Epithelial cell of esophagus (primary cell): ENCODE measurements around the gene BLID.

Experiments
- DNase-seq: peaks from one replicate; pipeline ENCODE4 v3.0.0; 2010; ENCODE audit warnings: low read depth
- H3K4me3 ChIP-seq: 2 replicates; pipeline ENCODE4 v1.5.1; 2011; ENCODE audit warnings: mild to moderate bottlenecking, low read length, control low read depth
- TF ChIP-seq, protein P1 (sequence below): IDR thresholded peaks from 2 replicates; pipeline ENCODE4 v1.5.1; 2011; ENCODE audit warnings: low read depth, mild to moderate bottlenecking, low read length, control low read depth, inconsistent platforms; ENCODE audit not compliant: insufficient read depth; ENCODE audit errors: missing control alignments

Gene BLID, protein sequence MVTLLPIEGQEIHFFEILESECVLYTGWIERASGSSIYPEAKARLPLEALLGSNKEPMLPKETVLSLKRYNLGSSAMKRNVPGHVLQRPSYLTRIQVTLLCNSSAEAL

DNA sequence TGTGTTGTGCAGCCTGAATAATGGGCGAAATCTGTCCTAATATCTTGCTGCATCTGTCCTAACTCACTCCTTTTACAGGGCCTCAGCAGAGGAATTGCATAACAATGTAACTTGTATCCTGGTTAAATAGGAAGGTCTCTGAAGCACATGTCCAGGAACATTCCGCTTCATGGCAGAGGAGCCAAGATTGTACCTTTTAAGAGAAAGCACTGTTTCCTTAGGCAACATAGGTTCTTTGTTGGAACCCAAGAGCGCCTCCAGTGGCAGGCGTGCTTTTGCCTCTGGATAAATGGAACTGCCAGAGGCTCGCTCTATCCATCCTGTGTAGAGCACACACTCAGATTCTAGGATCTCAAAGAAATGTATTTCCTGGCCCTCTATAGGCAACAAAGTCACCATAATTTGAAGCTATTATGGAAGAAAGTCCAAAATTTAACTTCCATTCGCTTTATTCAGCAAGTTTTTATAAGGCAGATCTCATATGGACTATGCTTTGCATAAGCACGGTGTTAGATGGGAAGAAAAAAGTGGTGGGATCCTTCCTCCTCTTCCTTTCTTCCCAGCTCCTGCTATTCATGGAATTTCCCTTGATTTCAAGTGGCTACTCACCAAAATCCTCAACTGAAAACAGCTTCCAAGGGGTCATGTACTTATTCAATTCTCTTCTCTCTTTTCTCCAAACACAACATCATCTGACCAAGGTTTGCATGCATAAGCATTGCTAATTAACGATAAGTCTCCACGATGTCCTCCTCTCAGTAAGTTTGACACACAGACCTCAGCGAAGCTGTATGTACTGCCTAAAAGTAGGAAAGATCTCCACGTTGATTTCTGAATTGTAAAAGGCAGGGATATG, at the start of gene BLID:
Gene BLID (minus strand): TSS at position 692 of the 856 bp plus-strand sequence. CDS start 293 bp downstream, at position 399.
- TF ChIP-seq, protein P1, sequence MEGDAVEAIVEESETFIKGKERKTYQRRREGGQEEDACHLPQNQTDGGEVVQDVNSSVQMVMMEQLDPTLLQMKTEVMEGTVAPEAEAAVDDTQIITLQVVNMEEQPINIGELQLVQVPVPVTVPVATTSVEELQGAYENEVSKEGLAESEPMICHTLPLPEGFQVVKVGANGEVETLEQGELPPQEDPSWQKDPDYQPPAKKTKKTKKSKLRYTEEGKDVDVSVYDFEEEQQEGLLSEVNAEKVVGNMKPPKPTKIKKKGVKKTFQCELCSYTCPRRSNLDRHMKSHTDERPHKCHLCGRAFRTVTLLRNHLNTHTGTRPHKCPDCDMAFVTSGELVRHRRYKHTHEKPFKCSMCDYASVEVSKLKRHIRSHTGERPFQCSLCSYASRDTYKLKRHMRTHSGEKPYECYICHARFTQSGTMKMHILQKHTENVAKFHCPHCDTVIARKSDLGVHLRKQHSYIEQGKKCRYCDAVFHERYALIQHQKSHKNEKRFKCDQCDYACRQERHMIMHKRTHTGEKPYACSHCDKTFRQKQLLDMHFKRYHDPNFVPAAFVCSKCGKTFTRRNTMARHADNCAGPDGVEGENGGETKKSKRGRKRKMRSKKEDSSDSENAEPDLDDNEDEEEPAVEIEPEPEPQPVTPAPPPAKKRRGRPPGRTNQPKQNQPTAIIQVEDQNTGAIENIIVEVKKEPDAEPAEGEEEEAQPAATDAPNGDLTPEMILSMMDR: peak; percentile 80
- peak; percentile 57 for DNase-seq
- no peak within 1 kb of the TSS for H3K4me3 ChIP-seq

DNA sequence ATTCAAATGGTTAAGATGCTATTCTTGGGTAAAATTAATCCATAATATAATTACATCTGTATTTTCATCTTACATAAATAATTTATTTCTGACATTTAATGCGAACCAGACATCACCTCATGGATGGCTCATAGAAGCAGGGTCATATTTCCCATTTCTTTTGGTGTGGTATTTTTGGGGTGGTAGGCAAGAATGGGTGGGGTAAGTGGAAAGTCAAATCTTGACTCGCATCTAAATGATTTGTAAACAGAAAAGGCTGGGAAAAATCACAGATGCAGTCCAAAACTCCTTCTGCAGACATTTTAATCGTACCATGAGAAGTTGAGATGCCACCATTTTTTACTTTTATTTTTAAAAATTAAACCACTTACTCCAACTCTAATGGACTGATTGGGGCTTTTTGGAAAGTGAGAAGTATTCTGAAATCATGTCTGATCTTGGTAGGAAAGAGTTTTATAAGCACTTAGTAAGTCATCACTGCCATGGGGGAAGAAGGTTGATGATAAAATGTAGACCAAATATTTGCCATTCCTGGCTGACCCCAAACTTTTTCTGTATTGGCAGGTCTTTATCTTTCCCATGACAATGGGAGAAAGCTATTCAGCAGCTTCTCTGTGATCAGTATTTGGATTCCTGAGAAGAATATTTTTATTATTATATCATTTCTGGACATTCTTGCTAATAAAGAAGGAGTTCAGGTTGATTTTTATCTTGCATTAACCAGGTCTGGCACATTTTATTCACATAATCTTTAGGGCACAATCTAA, 47.2 kb upstream of the BLID start:
- no peak overlapping the region for H3K4me3 ChIP-seq
- DNase-seq: no peak
- TF ChIP-seq, protein P1: no peak

DNA sequence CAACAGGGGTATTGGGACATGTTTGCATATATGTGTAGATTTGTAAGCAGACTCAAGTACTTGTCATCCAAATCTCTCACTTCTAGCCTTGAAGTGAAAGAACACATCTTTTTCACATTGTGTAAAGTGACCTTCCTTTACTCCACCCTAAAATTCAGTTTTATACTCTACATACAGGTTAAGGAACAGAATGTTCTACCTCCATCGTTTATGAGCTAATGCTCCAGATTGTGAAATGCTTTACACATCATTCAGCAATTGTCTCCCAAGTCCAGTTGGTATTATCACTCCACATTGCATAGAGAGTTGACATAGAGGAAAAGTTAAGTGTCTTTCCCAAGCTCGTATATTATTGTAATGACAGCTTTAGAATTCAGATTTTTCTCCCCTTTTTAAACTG, 46.1 kb upstream of the BLID start:
- peak; percentile 81 for DNase-seq
- TF ChIP-seq, protein P1: no peak
- H3K4me3 ChIP-seq: no peak overlapping the region

DNA sequence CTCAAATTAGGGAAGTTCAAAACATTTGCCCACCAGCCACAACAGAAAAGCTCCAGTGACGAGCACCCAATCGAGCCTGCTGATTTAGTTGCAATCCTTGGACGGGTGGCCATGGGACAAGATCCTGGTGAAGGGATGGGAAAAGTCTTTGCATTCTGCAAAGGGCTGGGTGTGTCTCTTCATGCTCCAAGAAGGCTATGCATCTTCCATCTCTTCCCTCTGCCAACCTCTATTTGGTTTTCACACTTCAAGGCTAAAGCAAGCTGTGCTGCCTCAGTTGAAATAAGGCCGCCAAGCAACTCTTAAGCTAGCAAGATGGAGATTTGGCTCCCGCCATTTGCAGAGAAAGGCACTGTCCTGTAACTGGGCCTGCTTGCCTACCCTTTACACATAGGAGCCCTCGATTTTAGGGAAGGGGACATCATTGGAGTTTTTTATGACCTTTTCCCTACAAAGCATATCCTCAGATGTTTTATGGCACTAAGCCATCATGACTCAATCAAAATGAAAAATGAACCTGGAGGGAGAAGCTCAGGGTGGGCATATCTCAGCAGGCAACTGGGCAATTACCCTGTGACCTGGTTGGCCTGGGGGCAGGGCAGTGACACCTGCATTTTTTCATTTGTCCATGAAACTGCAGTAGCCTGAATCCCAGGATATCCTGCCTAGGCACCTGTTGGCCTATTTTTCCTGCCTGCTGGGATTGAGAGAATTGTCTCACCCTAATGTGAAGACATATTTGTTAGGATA, 45.0 kb upstream of the BLID start:
- DNase-seq: no peak
- no peak overlapping the region for H3K4me3 ChIP-seq
- TF ChIP-seq, protein P1: no peak

DNA sequence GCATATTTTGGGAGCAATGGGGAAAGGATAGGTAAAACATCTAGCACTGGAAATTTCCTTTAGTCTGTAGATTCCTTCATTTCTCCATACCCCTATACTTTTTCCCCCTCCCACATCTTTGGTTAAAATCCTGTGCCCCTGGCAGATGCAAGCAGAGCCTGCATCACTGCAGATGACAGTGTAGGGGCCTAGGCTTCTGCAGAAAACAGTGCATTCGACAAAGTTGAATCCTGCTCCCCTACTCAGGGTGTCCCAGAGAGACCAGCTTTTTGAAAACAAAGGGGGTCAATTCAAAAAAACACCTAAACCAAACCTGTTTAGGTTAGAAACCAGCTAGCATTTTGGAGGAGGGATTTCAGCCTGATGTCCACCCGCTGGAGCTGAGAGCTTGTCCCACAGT, 43.8 kb upstream of the BLID start:
- no peak for DNase-seq
- H3K4me3 ChIP-seq: no peak overlapping the region
- TF ChIP-seq, protein P1: no peak

DNA sequence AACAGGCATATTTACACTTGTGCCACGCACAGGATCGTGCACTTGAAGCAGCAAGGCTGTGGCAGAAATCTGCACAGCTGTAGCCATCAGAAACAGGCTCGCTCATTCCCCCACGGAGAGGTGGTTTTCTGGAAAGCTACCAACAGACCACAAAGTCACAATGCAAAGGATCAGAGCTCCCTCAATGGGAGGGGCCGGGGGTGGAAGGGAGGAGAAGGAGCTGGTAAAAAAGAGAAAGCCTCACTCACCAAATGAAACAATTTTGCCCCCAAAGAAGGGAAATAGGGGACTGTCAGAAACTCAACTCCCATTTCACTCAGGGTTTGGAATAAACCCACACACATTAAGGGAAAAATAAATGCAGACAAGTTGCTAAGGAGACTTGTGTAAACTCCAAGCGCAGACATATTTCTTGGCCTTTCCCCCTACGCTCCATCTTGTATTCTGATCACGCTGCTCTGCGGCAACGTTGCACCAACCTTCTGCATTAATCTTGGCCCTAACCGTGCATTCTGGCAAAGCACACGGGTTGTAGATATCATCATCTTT, 43.2 kb upstream of the BLID start:
- peak overlapping the region; percentile 10 for H3K4me3 ChIP-seq
- TF ChIP-seq, protein P1: no peak
- peak; percentile 21 for DNase-seq
